ENCODE results near the gene APC. TPM values are rescaled to one million over a fixed set of nuclear protein-coding genes. Genes with fewer than 3 reads are reported as not detected.

Gene APC
- total RNA-seq, 4 donors from 2014 or later: 77.8 to 109 (median 85.7) TPM

- no peaks in the 10 kb centered on the region for H3K27me3 ChIP-seq
- DNase-seq: no peak
- peak overlapping the region; percentile 92 to 96 (median 96) for H3K27ac ChIP-seq
- no peaks in the 10 kb centered on the region for H3K9me3 ChIP-seq
- H3K4me3 ChIP-seq: peak overlapping the region in 3 of 4 donors; percentile 74 to 88 (median 85)
- WGBS, 2 donors (ENCODE audit: low coverage in 1 of 2): 75 to 94% methylated on average over 2 to 4 of the region's 4 CpGs
- peaks cover 0 to 42% (median 27%) of the 10 kb centered on the region in 4 donors for H3K4me1 ChIP-seq
- H3K36me3 ChIP-seq: no peaks in the 10 kb centered on the region
- in situ Hi-C loops (cut with MboI; ENCODE audit: low pct_ligation_motif_present in 1 of 4, low pct_unique_long_range_greater_than_20kb in 1 of 4, low sequenced_read_pairs in 3 of 4): no loop called here
- TF ChIP-seq CTCF (IDR thresholded peaks at IDR 0.05) (no peak), POLR2AphosphoS5 (IDR thresholded peaks at IDR 0.05) (no peak), POLR2A (IDR thresholded peaks at IDR 0.05) (no peak), EP300 (IDR thresholded peaks at IDR 0.05; ENCODE audit: low read depth) (no peak)
- intact Hi-C loops (cut with DNase I; ENCODE audit: low total_unique reads): no loop called here
These were observed 31.2 kb upstream of the APC start for GRCh38 chr5:112706446-112707016.

GRCh38 chr5:112707187-112708102, 30.2 kb upstream of the APC start:
- peak; percentile 77 for TF ChIP-seq POLR2A (IDR thresholded peaks at IDR 0.05)
- no peak for TF ChIP-seq EP300 (IDR thresholded peaks at IDR 0.05; ENCODE audit: low read depth)
- peak; percentile 71 to 80 (median 78) for TF ChIP-seq POLR2AphosphoS5 (IDR thresholded peaks at IDR 0.05)
- TF ChIP-seq CTCF (IDR thresholded peaks at IDR 0.05): peak in 3 of 5 experiments; percentile 4 to 23 (median 15)
- intact Hi-C loops (cut with DNase I; ENCODE audit: low total_unique reads) (no loop called here), in situ Hi-C loops (cut with MboI; ENCODE audit: low pct_ligation_motif_present in 1 of 4, low pct_unique_long_range_greater_than_20kb in 1 of 4, low sequenced_read_pairs in 3 of 4) (no loop called here)
- H3K27me3 ChIP-seq: no peaks in the 10 kb centered on the region
- no peaks in the 10 kb centered on the region for H3K9me3 ChIP-seq
- DNase-seq: peak; percentile 98
- peaks cover 0 to 46% (median 27%) of the 10 kb centered on the region in 4 donors for H3K4me1 ChIP-seq
- 2 to 9% methylated on average over 4 to 45 of the region's 61 CpGs for WGBS, 2 donors (ENCODE audit: low coverage in 1 of 2)
- H3K36me3 ChIP-seq: no peaks in the 10 kb centered on the region
- H3K27ac ChIP-seq: peak overlapping the region; percentile 92 to 96 (median 96)
- H3K4me3 ChIP-seq: peak overlapping the region; percentile 74 to 88 (median 86)

GRCh38 chr5:112708103-112708622, 29.5 kb upstream of the APC start:
- Histone ChIP-seq H3K4me3 (peak overlapping the region; percentile 74 to 88 (median 86)), H3K36me3 (no peaks in the 10 kb centered on the region), H3K9me3 (no peaks in the 10 kb centered on the region), H3K4me1 (peaks cover 0 to 49% (median 27%) of the 10 kb centered on the region in 4 donors), H3K27ac (peak overlapping the region; percentile 92 to 96 (median 96)), H3K27me3 (no peaks in the 10 kb centered on the region)
- 1% methylated on average over 13 of the region's 13 CpGs; no CpG with 5 or more reads in 1 of the 2 donors for WGBS, 2 donors (ENCODE audit: low coverage in 1 of 2)
- intact Hi-C loops (cut with DNase I; ENCODE audit: low total_unique reads) (no loop called here), in situ Hi-C loops (cut with MboI; ENCODE audit: low pct_ligation_motif_present in 1 of 4, low pct_unique_long_range_greater_than_20kb in 1 of 4, low sequenced_read_pairs in 3 of 4) (no loop called here)
- TF ChIP-seq CTCF (IDR thresholded peaks at IDR 0.05) (no peak), POLR2A (IDR thresholded peaks at IDR 0.05) (no peak), EP300 (IDR thresholded peaks at IDR 0.05; ENCODE audit: low read depth) (no peak), POLR2AphosphoS5 (IDR thresholded peaks at IDR 0.05) (no peak)
- no peak for DNase-seq

GRCh38 chr5:112709416-112709815, 28.3 kb upstream of the APC start:
- DNase-seq: no peak
- H3K4me1 ChIP-seq: peaks cover 0 to 59% (median 27%) of the 10 kb centered on the region in 4 donors
- H3K36me3 ChIP-seq: no peaks in the 10 kb centered on the region
- no peak for TF ChIP-seq POLR2A (IDR thresholded peaks at IDR 0.05)
- H3K9me3 ChIP-seq: no peaks in the 10 kb centered on the region
- H3K4me3 ChIP-seq: peak overlapping the region in 1 of 4 donors; percentile 74
- 91 to 92% methylated on average over 2 to 3 of the region's 3 CpGs for WGBS, 2 donors (ENCODE audit: low coverage in 1 of 2)
- in situ Hi-C loops (cut with MboI; ENCODE audit: low pct_ligation_motif_present in 1 of 4, low pct_unique_long_range_greater_than_20kb in 1 of 4, low sequenced_read_pairs in 3 of 4) (no loop called here), intact Hi-C loops (cut with DNase I; ENCODE audit: low total_unique reads) (no loop called here)
- no peak overlapping the region for H3K27ac ChIP-seq
- no peaks in the 10 kb centered on the region for H3K27me3 ChIP-seq
